ENCODE data around the gene WASHC2A.
"Not testable (repeated sequence)": the region's sequence is repeated elsewhere in the genome, so short reads cannot be mapped to it uniquely, and the experiment has no call there.

WASHC2A gene

DNA sequence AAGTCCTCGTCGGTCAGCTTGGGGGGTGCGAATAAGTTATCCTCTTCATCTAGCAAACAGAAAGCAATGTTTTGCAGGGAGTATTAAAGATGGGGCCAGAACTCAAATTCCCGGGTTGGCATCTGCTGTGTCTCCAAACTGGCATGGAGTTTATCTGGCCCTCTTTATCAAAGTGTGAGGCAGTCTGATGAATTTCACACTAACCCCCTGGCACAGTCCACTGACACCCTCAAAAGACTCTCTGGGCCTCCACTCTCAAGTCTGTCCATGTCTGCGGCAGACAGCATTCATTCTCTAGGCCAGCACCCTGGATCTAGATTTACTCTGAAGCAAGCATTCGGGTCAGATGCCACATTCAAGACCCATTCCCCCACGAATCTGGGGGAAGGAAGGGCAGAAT lies 6.2 kb upstream of the WASHC2A start:
- not testable (repeated sequence) for DNase-seq

DNA sequence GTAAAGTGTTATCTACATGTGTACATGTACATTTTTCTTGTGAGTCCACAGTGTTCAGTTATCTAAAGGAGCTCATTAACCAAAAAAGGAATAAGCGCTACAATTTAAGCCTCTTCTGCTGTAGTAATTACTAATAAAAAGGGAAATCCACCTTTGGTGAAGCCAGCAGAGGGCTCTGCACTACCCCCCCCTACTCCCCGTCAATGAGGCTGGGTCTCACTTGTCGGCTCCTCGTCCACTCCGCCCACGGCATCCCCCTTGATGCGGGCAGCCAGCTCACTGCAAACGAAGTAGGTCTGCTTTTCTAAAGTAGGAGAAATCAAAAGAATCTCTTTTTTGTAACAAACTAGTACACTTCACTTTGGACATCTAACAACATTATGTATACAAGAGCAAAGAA lies 4.7 kb upstream of the WASHC2A start:
- DNase-seq: no peak

DNA sequence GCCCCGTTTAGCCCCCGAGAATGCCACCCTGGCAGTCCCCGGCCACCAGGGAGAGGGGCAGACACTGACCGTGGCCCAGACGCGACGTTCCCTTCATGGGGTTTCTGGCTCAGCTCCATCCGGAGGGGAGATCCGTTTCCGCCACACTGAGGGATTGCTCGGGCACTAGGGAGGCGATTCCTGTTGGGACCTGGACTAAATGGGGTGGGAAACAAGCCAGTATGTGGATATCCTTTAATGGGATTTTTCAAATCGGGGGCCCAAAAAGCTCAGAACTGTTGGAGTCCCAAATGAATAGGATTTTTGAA lies 552 bp downstream of the WASHC2A start:
- DNase-seq: not testable (repeated sequence)

DNA sequence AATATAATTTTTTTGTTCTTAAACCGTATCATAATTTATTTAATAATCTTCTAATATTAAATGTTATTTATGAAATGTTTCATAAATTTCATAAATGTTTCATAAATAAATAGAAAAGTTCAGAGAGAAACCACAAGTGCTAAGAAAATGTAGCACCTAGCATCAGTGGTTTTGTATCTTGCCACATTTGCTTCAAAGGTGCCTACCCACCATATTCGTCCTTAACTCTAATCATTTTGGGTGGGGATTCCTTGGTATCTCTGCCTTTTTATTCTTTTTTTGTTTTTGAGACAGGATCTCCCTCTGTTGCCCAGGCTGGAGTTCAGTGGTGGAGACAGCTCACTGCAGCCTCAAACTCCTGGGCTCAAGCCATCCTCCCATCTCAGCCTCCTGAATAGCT lies 7.4 kb downstream of the WASHC2A start:
- DNase-seq: not testable (repeated sequence)

DNA sequence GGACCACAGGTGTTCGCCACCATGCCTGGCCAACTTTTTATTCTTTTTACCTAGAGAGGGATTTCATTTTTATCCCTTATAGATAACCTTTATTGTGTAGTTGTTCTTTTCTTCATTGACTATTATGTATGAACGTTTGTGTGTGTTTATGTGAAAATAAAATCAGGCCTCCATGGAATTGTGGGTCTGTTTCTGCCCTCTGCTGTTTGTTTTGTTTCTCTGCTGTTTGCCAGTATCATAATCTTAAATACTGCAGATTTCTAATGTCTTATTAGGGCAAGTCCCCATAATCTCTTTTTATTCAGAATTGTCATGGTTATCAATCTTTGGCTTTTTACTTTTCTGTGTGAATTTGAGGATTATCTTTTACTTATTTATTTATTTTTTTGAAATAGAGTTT lies 7.8 kb downstream of the WASHC2A start:
- DNase-seq: not testable (repeated sequence)

DNA sequence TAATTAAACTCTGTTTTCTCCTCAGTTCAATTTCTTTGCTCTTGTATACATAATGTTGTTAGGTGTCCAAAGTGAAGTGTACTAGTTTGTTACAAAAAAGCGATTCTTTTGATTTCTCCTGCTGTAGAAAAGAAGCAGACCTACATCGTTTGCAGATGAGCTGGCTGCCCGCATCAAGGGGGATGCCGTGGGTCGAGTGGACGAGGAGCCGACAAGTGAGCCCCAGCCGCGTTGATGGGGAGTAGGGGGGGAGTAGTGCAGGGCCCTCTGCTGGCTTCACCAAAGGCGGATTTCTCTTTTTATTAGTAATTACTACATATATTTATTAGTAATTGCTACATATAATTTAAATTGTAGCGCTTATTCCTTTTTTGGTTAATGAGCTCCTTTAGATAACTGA lies 23.6 kb downstream of the WASHC2A start:
- DNase-seq: not testable (repeated sequence)

DNA sequence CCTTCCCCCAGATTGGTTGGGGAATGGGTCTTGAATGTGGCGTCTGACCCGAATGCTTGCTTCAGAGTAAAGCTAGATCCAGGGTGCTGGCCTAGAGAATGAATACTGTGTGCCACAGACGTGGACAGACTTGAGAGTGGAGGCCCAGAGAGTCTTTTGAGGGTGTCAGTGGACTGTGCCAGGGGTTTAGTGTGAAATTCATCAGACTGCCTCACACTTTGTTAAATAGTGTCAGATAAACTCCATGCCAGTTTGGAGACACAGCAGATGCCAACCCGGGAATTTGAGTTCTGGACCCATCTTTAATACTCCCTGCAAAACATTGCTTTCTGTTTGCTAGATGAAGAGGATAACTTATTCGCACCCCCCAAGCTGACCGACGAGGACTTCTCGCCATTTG lies 25.2 kb downstream of the WASHC2A start:
- DNase-seq: not testable (repeated sequence)

DNA sequence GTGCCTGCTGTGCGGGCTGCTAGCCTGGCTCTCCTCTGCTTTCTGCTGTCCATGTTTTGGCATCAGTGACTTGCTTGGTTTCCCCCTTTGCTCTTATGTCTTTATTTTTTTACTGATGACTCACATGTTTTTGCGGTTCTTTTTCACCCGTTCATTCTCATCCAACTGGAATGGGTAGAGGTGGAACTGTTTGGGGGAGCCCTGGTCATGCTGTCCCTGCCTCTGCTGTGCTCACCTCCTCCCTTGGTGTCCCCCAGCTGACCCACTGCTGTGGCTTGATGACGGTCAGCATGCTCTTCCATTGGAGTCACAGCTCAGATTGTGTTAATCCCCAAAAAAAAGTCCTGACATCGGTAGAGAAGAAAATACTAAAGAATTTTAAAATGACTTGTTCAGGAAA lies 26.9 kb downstream of the WASHC2A start:
- DNase-seq: not testable (repeated sequence)

DNA sequence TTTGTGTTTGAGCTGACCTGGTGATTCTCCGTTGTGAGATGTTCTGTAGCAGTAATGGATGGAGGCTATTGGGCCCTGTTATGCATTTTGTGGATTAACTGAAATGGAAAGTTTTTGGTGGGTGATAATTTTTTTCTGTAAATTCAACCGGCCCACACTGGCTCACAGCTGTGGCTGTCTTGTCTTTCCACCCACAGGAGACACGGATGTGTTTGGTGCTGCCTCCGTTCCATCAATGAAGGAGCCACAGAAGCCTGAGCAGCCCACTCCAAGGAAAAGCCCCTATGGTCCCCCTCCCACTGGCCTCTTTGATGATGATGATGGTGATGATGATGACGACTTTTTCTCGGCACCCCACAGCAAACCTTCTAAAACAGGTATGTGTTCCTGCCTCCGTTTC lies 27.6 kb downstream of the WASHC2A start:
- DNase-seq: not testable (repeated sequence)

DNA sequence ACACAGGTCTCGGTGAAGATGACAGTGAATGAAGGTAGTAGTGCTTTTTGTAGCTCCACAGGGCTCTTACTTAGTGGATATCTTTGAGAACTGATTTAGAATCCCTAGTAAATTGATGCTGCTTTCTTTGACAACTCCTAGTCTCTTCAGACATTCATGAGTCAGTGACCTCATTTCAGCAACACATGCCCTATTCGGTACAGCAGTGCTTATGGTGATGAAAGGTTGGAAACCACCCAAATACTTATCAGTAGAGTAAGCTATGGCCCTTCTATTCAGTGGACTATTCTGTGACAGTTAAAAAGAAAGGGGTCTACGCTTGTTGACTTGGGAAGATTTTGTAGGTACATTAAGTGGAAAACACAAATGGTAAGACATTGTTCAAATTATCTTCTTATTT lies 29.0 kb downstream of the WASHC2A start:
- DNase-seq: not testable (repeated sequence)

DNA sequence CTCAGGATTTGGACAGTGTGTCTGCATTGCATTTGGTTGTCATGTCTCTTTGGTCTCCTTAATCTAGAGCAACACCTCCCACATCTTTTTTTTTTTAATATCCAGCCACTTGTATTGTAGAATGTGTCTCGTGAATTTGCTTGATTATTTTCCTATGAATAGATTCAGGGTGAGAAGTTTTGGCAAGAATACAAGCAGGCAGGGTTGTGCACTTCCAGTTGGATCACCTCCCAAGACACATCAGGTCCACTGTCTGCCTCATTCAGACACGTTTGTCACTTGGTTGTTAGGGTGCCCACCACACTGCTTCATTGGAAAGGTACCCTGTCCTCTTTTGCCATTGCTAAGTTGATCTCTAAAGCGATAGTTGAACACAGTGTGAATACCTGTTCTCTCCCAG lies 30.9 kb downstream of the WASHC2A start:
- not testable (repeated sequence) for DNase-seq

DNA sequence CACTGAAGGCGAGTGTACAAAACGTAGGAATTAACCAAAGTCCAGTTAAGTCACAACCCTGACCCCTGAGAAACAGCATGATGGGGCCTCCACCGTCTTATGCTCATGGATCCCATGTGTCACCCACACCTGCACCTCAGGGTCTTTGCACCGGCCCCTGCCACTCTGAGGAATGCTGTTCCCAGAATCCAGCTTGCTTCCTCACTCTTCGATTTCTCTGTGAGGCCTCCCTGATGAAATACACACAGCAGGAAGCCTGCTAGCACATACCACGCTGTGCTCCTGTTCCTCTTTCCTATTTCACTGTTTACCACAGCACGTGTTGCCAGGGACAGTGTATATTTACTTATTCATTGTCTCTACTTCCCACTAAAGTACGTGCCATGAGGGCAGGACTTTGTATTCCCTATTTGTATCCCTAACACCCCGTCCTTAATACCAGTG lies 33.4 kb downstream of the WASHC2A start:
- not testable (repeated sequence) for DNase-seq

DNA sequence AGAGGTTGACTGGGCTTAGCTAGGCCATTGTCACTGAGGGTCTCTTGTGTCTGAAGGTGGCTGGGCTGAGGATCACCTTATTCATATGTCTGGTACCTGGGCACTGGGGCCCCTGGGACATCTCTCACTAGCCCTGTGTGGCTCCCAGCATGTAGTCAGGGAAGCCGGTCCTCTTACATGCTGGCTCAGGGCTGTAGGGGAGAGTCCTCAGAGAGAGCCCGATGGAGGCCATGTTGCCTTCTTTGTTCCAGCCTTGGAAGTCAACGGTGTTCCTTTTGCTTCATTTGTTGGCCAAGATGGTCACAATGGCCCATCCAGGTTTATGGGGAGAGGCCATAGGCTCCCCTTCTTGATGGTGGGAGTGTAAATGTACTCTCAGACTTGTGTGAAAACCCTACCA lies 34.0 kb downstream of the WASHC2A start:
- not testable (repeated sequence) for DNase-seq

DNA sequence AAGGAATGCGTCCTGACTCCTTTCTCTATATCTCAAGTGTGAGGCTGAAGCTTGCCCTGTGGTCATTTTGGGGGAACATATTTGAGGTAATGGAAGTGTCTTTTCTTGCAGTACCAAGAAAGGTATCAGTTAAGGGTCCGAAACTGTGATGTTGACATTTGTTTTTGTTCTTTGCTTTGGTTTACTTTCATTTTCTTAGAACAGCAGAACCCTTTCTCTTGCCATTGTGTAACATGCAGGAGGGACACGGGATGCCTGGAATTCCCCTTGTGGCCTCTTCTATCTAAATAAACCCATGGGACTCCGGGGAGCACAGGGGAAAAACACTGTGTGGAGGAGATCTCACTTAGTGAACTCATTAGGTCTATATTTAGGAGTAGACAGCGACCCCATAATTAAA lies 34.5 kb downstream of the WASHC2A start:
- not testable (repeated sequence) for DNase-seq

DNA sequence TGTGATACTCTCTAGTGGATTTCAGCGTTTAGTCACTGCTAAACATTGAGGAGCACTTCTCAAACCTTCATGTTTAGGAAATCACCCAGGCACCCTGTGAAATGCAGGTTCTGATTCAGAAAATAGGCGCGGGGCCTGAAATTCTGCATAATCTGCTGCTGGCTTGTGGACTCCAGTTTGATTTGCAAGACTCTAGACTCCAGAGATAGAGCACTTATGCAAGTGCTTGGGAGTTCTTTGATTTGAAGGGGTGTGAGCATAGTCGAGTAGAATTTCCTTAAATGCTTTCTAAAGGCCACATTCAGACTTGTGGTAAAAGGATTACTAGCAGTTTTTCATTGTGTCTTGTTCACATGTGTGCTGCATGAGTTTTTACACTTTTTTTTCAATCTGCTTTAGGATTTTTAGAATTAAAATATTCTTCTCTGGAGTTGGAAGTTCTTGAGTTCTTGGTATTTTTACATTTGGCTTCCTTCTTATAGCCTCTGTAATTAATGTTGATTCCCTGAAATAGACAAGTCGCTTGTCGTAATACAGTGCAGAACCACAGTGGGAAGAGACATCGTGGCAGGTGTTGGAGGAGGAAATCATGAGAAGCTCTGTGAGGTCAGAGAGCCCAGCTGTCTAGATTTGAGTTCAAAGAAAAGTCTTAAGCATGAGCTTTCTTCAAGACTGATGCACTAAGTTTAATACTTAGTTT lies 41.4 kb downstream of the WASHC2A start:
- DNase-seq: not testable (repeated sequence)

DNA sequence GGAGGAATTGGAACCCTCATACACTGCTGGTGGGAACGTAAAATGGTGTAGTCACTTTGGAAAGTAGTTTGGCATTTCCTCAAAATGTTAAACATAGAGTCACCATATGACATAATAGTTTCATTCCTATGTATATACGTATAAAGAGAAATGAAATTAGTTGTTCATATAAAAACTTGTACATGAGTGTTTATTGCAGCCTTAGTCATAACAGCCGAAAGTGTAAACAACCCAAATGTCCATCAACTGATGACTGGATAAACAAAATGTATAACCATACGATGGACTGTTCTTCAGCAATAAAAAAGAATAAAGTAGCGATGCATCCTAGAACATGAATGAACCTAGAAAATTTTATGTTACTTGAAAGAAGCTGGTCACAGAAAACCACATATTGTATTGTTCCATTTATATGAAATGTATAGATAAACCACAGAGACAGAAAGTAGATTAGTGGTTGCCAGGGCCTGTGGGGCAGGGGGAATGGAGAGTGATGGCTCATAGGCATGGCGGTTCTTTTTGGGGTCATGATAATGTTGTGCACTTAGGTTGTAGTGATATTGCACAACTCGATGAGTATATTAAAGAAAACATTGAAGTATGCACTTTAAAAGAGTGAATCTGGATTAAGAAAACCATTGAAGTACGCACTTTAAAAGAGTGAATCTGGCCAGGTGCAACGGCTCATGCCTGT lies 44.8 kb downstream of the WASHC2A start:
- DNase-seq: not testable (repeated sequence)

DNA sequence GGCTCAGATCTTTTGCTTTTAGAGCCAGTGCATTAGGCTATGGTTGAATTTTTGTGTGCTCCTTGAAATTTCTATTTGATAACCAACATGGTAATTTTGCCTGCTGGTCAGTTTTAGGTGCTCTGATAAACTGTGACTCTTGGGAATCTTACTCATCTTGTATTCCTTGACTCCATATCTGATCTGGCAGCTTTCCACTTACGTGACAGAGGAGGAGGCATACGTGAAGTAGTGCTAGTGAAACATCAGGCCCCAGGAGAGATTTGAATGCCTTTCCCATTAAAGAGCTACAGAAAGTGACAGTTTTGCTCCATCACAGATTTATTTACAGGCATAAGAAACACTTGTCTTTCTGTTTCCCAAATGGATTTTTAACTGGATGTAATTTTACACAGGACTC lies 59.0 kb downstream of the WASHC2A start:
- DNase-seq: not testable (repeated sequence)

DNA sequence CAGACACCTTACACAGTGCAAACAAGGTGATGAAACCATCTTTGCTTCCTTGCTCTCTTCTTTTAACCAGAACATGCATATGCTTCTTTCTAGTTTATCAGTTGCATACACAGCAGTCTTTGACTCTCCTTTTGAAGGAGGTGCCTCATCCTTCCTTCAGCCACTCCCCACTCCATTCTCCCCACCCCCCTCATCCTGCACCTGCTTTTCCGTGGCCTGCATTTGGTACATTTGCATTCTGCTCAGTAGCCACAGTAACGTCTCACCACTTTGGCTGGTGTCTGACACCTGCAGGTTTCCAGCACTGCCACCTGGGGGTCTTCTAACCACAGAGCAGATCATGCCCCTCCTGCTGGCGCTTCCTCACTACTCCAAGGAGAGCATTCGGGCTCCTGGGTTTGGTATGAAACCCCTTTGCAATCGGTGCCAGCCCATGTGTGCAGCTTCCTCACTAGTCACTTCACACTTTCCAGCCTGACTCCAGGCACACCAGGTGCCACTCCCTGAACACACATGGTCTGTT lies 60.1 kb downstream of the WASHC2A start:
- DNase-seq: not testable (repeated sequence)

DNA sequence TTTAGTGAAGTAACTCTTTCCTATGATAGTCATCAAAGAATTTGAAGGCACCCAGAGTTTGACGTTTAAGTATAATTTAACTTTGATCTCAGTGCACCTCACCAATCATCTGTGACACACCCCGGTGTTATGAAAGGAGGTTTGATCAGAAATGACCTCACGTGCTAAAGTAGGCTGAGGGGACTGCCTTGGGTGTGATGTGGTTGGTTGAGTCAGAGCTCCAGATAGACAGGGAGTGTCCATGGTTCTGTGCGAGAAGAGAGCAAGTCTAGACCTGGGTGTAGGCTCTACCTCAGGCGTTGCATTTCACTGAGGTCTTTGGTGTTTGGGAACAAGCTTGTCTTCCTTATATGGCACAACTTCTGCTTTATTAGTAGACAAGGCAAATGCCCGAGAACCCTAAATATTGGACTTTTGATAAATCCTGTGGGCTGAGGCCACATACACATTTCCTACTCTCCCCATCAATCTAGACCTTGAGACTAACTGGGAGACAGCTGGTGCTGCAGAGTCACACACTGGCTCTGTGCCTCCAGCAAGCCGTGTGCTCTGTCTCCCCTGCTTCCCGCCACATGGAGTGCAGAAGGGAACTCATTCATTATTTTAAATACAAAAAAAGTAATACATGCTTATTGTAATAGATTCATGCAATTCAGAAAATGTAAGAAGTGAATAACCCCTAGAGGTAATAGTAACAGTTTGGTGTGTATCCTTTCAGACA lies 63.7 kb downstream of the WASHC2A start:
- DNase-seq: not testable (repeated sequence)

DNA sequence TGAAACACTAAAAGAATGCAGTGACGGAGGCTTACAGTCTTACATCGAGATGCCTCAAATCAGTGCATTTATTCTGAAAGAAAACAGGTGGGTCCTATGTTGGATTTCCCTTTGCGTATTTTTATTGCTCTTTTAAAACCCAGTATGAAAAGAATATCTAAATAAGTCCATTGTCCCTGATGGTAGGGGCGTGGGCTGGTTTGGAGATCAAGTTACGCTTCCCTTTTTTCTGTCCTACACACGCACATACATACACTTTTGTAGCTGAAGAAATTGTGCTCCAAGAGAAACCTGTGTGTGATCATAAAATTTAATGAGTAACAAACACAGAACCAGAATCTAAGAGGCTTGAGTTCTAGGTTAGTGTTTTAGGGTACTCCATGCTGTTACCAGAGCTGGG lies 64.6 kb downstream of the WASHC2A start:
- DNase-seq: not testable (repeated sequence)

DNA sequence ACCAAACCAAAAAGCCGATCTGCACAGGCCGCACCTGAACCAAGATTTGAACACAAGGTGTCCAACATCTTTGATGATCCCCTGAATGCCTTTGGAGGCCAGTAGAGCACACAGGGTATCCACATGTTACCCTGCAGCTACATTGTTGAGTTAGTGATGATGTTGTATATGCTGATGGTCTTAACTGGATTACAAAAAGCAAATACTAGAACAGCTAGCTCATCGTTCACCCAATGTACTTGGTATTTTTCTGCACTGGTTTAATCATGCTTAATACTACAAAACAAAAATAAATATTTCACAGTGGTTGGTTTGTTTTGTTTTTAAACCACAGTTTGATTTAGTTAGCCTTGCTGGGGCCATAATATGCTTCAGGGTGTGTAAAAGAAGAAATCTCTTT lies 65.1 kb downstream of the WASHC2A start:
- DNase-seq: not testable (repeated sequence)

DNA sequence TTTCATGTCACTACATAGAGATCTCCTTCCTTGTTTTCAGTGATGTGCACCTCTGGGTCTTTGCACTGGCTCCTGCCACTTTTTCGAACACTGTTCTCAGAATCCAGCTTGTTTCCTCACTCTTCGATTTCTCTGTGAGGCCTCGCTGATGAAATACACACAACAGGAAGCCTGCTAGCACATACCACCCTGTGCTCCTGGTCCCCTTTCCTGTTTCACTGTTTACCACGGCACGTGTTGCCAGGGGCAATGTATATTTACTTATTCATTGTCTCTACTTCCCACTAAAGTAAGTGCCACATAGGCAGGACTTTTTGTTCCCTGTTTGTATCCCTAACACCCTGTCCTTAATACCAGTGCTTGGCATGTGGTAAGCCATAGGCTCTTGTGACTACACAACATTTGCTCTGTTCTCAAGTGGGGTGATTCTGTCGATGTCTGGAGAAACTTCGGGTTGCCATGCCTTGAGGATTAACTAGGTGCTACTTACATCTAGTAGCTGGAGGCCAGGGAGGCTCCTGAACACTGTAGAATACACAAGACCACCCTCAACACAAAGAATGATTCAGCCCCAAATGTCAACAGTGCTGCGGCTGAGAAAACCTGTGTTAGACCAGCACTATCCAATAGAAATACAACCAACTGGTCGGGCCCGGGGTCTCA lies 75.9 kb downstream of the WASHC2A start:
- not testable (repeated sequence) for DNase-seq

DNA sequence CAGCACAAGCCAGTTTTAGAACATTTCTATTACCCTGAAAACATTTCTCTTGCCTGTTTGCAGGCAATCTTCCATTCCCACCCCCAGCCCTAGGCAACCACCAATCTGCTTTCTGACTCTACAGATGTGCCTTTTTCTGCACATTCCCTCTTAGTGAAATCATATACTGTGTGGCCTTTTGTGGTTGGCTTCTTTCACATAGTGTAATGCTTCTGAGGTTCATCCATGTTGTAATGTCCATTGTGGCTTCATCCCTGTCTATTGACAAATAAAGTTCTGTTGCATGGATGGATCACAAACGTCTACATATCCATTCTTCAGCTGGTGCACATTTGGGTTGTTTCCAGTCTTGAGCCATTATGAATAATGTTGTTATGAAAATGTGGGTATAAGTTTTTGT lies 77.8 kb downstream of the WASHC2A start:
- not testable (repeated sequence) for DNase-seq
